ENCODE measurements around the gene CCDC195. TPM values are rescaled to one million over a fixed set of nuclear protein-coding genes. Genes with fewer than 3 reads are reported as not detected.
"Not testable (repeated sequence)": the region's sequence is repeated elsewhere in the genome, so short reads cannot be mapped to it uniquely, and the experiment has no call there.

CCDC195 gene
- total RNA-seq, 1 experiment from 2014 or later: not detected

DNA sequence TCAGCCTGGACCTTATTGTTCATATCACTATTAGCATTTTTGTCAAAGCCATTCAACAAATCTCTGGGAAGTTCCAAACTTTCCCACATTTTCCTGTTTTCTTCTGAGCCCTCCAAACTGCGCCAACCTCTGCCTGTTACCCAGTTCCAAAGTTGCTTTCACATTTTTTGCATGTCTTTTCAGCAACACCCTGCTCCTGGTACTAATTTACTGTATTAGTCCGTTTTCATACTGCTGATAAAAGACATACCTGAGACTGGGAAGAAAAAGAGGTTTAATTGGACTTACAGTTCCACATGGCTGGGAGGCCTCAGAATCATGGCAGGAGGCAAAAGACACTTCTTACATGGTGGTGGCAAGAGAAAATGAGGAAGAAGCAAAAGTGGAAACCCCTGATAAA, 52.8 kb downstream of the CCDC195 start:
- H3K9me3 ChIP-seq (ENCODE audit: low read length); H4K20me1 ChIP-seq (ENCODE audit: insufficient read depth, low read depth, low read length); H3K79me2 ChIP-seq (ENCODE audit: low read length); H3K4me3 ChIP-seq (ENCODE audit: low read length); DNase-seq; H3K27me3 ChIP-seq (ENCODE audit: low read length); H3K9ac ChIP-seq (ENCODE audit: low read length); H3K36me3 ChIP-seq (ENCODE audit: insufficient read depth, low read length); H3K9me2 ChIP-seq (replicated peaks; ENCODE audit: insufficient read depth, low read length); H2AFZ ChIP-seq (ENCODE audit: low read length); H3K4me2 ChIP-seq (ENCODE audit: low read depth, low read length, poor library complexity, severe bottlenecking); H3K27ac ChIP-seq (ENCODE audit: low read length): not testable (repeated sequence)
- H3K4me1 ChIP-seq (ENCODE audit: low read length): peaks cover 26% of the 10 kb centered on the region

DNA sequence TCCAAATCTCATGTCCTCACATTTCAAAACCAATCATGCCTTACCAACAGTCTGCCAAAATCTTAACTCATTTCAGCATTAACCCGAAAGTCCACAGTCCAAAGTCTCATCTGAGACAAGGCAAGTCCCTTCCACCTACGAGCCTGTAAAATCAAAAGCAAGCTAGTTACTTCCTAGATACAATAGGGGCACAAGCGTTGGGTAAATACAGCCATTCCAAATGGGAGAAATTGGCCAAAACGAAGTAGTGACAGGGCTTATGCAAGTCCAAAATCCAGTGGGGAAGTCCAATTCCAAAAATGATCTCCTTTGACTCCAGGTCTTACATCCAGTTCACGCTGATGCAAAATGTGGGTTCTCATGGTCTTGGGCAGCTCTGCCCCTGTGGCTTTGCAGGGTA, 54.5 kb downstream of the CCDC195 start:
- H3K4me2 ChIP-seq (ENCODE audit: low read depth, low read length, poor library complexity, severe bottlenecking); H3K4me3 ChIP-seq (ENCODE audit: low read length); H3K79me2 ChIP-seq (ENCODE audit: low read length); H3K27me3 ChIP-seq (ENCODE audit: low read length); H3K9ac ChIP-seq (ENCODE audit: low read length); H3K27ac ChIP-seq (ENCODE audit: low read length); DNase-seq; H3K36me3 ChIP-seq (ENCODE audit: insufficient read depth, low read length); H4K20me1 ChIP-seq (ENCODE audit: insufficient read depth, low read depth, low read length); H2AFZ ChIP-seq (ENCODE audit: low read length); H3K9me2 ChIP-seq (replicated peaks; ENCODE audit: insufficient read depth, low read length); H3K9me3 ChIP-seq (ENCODE audit: low read length): not testable (repeated sequence)
- peaks cover 16% of the 10 kb centered on the region for H3K4me1 ChIP-seq (ENCODE audit: low read length)

DNA sequence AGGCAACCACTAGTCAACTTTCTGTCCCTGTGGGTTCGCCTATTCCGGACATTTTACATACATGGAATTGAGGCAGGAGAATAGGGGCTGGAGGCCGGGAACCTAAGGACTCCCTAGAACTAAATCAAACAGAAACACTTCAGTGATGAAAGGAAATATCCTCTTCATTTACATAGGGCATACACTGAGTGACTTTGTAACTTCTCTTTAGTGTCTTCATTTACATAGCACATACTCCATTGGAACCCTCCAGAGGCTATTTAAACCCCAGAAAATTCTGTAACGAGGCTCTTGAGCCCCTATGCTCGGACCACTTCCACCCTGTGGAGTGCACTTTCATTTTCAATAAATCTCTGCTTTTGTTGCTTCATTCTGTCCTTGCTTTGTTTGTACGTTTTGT, 56.5 kb downstream of the CCDC195 start:
- Histone ChIP-seq H3K9me3 (ENCODE audit: low read length) (no peaks in the 10 kb centered on the region), H3K4me1 (ENCODE audit: low read length) (peaks cover 15% of the 10 kb centered on the region), H4K20me1 (ENCODE audit: insufficient read depth, low read depth, low read length) (no peaks in the 10 kb centered on the region), H3K27ac (ENCODE audit: low read length) (no peak overlapping the region), H3K27me3 (ENCODE audit: low read length) (no peaks in the 10 kb centered on the region), H3K4me3 (ENCODE audit: low read length) (peak overlapping the region; percentile 39; the same call in 1 of the 2 replicates), H3K9me2 (replicated peaks; ENCODE audit: insufficient read depth, low read length) (no peaks in the 10 kb centered on the region), H3K36me3 (ENCODE audit: insufficient read depth, low read length) (no peaks in the 10 kb centered on the region), H3K4me2 (ENCODE audit: low read depth, low read length, poor library complexity, severe bottlenecking) (peak overlapping the region; percentile 59), H3K9ac (ENCODE audit: low read length) (no peak overlapping the region), H3K79me2 (ENCODE audit: low read length) (no peaks in the 10 kb centered on the region), H2AFZ (ENCODE audit: low read length) (no peak overlapping the region)
- DNase-seq: peak; percentile 57

DNA sequence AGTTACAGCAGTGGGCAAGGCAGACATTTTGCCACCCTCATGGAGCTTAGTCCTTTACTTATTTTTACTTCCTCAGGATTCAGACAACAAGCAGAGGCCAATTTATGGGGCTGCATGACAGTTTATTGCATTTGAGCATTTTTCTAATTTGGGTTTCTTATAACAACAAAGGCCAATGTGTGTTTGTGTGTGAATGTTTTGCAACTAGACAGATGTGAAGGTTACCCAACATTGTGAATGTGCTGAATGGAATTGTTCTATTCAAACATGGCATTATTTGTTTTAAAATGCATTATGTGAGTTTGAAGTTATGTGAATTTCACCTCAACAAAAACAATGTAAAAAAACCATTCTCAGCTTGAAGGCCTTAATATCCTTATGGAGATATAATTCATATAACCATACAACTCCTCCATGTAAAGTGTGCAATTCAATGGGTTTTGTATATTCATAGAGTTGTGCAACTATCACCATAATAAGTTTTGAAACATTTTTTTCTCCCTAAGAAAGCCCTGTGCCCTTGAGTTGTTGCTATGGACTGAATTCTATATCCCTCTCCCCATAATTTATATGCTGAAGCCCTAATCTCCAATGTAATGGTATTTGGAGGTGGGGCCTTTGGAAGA, 57.3 kb downstream of the CCDC195 start:
- Histone ChIP-seq H3K79me2 (ENCODE audit: low read length) (no peaks in the 10 kb centered on the region), H3K9me3 (ENCODE audit: low read length) (no peaks in the 10 kb centered on the region), H4K20me1 (ENCODE audit: insufficient read depth, low read depth, low read length) (no peaks in the 10 kb centered on the region), H3K9ac (ENCODE audit: low read length) (no peak overlapping the region), H3K27ac (ENCODE audit: low read length) (no peak overlapping the region), H3K36me3 (ENCODE audit: insufficient read depth, low read length) (no peaks in the 10 kb centered on the region), H3K9me2 (replicated peaks; ENCODE audit: insufficient read depth, low read length) (no peaks in the 10 kb centered on the region), H3K4me1 (ENCODE audit: low read length) (peaks cover 15% of the 10 kb centered on the region), H3K4me2 (ENCODE audit: low read depth, low read length, poor library complexity, severe bottlenecking) (no peak overlapping the region), H3K4me3 (ENCODE audit: low read length) (no peak overlapping the region), H3K27me3 (ENCODE audit: low read length) (no peaks in the 10 kb centered on the region), H2AFZ (ENCODE audit: low read length) (no peak overlapping the region)
- no peak for DNase-seq

DNA sequence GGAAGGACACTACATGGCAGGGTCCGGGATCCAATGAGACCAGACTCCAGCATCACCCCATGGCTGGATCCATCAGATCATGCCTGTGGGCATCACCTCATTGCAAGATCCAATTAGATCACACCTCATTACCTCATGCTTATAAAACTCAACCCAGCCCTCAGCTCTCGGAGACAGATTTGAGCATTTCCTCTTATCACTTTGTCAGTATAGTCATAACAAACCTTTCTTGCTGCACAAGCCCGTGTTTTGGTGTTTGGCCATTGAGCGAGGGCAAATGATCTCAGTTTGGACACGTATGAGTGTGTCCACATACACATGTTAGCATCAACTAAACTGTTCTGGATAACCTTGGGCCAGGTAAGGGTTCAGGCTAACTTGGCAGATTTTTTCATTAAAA, 58.8 kb downstream of the CCDC195 start:
- no peak overlapping the region for H3K4me2 ChIP-seq (ENCODE audit: low read depth, low read length, poor library complexity, severe bottlenecking)
- H3K27me3 ChIP-seq (ENCODE audit: low read length): no peaks in the 10 kb centered on the region
- H3K36me3 ChIP-seq (ENCODE audit: insufficient read depth, low read length): no peaks in the 10 kb centered on the region
- no peak overlapping the region for H2AFZ ChIP-seq (ENCODE audit: low read length)
- DNase-seq: no peak
- H3K9ac ChIP-seq (ENCODE audit: low read length): no peak overlapping the region
- no peak overlapping the region for H3K4me3 ChIP-seq (ENCODE audit: low read length)
- H3K9me3 ChIP-seq (ENCODE audit: low read length): no peaks in the 10 kb centered on the region
- H3K79me2 ChIP-seq (ENCODE audit: low read length): no peaks in the 10 kb centered on the region
- H3K27ac ChIP-seq (ENCODE audit: low read length): no peak overlapping the region
- H3K4me1 ChIP-seq (ENCODE audit: low read length): peaks cover 15% of the 10 kb centered on the region
- H3K9me2 ChIP-seq (replicated peaks; ENCODE audit: insufficient read depth, low read length): no peaks in the 10 kb centered on the region
- no peaks in the 10 kb centered on the region for H4K20me1 ChIP-seq (ENCODE audit: insufficient read depth, low read depth, low read length)

DNA sequence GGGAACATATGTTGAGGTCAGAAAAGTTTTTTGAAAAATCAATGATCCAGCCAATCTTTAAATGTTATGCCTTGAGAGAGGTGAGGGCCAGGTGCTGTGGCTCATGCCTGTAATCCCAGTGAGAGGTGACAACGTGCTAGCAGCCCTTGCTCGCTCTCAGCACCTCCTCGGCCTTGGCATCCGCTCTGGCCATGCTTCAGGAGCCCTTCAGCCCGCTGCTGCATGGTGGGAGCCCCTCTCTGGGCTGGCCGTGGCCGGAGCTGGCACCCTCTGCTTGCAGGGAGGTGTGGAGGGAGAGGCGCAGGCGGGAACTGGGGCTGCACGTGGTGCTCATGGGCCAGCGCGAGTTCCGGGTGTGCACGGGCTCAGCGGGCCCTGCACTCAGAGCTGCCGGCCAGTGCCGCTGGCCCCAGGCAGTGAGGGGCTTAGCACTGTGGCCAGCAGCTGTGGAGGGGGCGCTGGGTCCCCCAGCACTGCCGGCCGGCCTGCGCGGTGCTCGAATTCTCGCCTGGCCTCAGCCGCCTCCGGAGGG, 61.1 kb downstream of the CCDC195 start:
- no peaks in the 10 kb centered on the region for H3K9me2 ChIP-seq (replicated peaks; ENCODE audit: insufficient read depth, low read length)
- no peak overlapping the region for H3K27ac ChIP-seq (ENCODE audit: low read length)
- no peak for DNase-seq
- H3K36me3 ChIP-seq (ENCODE audit: insufficient read depth, low read length): no peaks in the 10 kb centered on the region
- no peaks in the 10 kb centered on the region for H3K9me3 ChIP-seq (ENCODE audit: low read length)
- H3K4me3 ChIP-seq (ENCODE audit: low read length): no peak overlapping the region
- H2AFZ ChIP-seq (ENCODE audit: low read length): no peak overlapping the region
- H3K4me2 ChIP-seq (ENCODE audit: low read depth, low read length, poor library complexity, severe bottlenecking): no peak overlapping the region
- H3K79me2 ChIP-seq (ENCODE audit: low read length): no peaks in the 10 kb centered on the region
- no peak overlapping the region for H3K9ac ChIP-seq (ENCODE audit: low read length)
- peaks cover 16% of the 10 kb centered on the region for H3K4me1 ChIP-seq (ENCODE audit: low read length)
- H4K20me1 ChIP-seq (ENCODE audit: insufficient read depth, low read depth, low read length): no peaks in the 10 kb centered on the region
- no peaks in the 10 kb centered on the region for H3K27me3 ChIP-seq (ENCODE audit: low read length)

Other genes starting within 250 kb of the CCDC195 start
- gene CUL3, start 131.0 kb downstream of the CCDC195 start, total RNA-seq (2014; rRNA removed; shearing (Covaris generic); ENCODE audit: low replicate concordance): 74.5 and 132 TPM in 2 replicates